ENCODE results near the gene IL34. TPM values are rescaled to one million over a fixed set of nuclear protein-coding genes. Genes with fewer than 3 reads are reported as not detected.

Gene IL34
- not detected for polyA plus RNA-seq (2012; ENCODE audit: insufficient read depth, insufficient read length, low read depth)

GRCh38 chr16:70646260-70647241 is at the start of gene IL34:
IL34 (plus strand) TSS chr16:70646559; CDS start chr16:70646948, 389 bp downstream.
- peak; percentile 89 for DNase-seq
- no peaks in the 10 kb centered on the region for H3K27me3 ChIP-seq
- H3K9me3 ChIP-seq: no peaks in the 10 kb centered on the region
- peaks cover 9% of the 10 kb centered on the region for H3K4me1 ChIP-seq
- peak within 1 kb of the TSS; percentile 51 for H3K4me3 ChIP-seq (ENCODE audit: low read depth, low read length)
- no peaks in the 10 kb centered on the region for H3K36me3 ChIP-seq
- TF ChIP-seq CTCF (IDR thresholded peaks at IDR 0.05; ENCODE audit: low read depth, low read length): no peak

GRCh38 chr16:70597135-70597835 is 49.1 kb upstream of the IL34 start:
- no peak for TF ChIP-seq CTCF (IDR thresholded peaks at IDR 0.05; ENCODE audit: low read depth, low read length)
- no peak for DNase-seq
- no peaks in the 10 kb centered on the region for H3K9me3 ChIP-seq

GRCh38 chr16:70598937-70599503 is 47.3 kb upstream of the IL34 start:
- TF ChIP-seq CTCF (IDR thresholded peaks at IDR 0.05; ENCODE audit: low read depth, low read length): no peak
- no peaks in the 10 kb centered on the region for H3K4me1 ChIP-seq

More at GRCh38 chr16:70597135-70597835, 49.1 kb upstream of the IL34 start:
- Histone ChIP-seq H3K4me3 (ENCODE audit: low read depth, low read length) (no peak overlapping the region), H3K27me3 (no peaks in the 10 kb centered on the region), H3K4me1 (no peaks in the 10 kb centered on the region), H3K36me3 (no peaks in the 10 kb centered on the region)

GRCh38 chr16:70600730-70601129 is 45.6 kb upstream of the IL34 start:
- DNase-seq: no peak
- Histone ChIP-seq H3K36me3 (no peaks in the 10 kb centered on the region), H3K9me3 (no peaks in the 10 kb centered on the region), H3K4me1 (no peaks in the 10 kb centered on the region), H3K27me3 (no peaks in the 10 kb centered on the region), H3K4me3 (ENCODE audit: low read depth, low read length) (no peak overlapping the region)
- no peak for TF ChIP-seq CTCF (IDR thresholded peaks at IDR 0.05; ENCODE audit: low read depth, low read length)

More at GRCh38 chr16:70598937-70599503, 47.3 kb upstream of the IL34 start:
- H3K36me3 ChIP-seq: no peaks in the 10 kb centered on the region
- no peak for DNase-seq
- no peak overlapping the region for H3K4me3 ChIP-seq (ENCODE audit: low read depth, low read length)
- no peaks in the 10 kb centered on the region for H3K27me3 ChIP-seq
- no peaks in the 10 kb centered on the region for H3K9me3 ChIP-seq

- H3K4me1 ChIP-seq: no peaks in the 10 kb centered on the region
- no peak for DNase-seq
- no peaks in the 10 kb centered on the region for H3K27me3 ChIP-seq
- H3K36me3 ChIP-seq: no peaks in the 10 kb centered on the region
- TF ChIP-seq CTCF (IDR thresholded peaks at IDR 0.05; ENCODE audit: low read depth, low read length): no peak
- H3K4me3 ChIP-seq (ENCODE audit: low read depth, low read length): no peak overlapping the region
- H3K9me3 ChIP-seq: no peaks in the 10 kb centered on the region
Measured at GRCh38 chr16:70601576-70602575, 44.5 kb upstream of the IL34 start.

All from BE2C (cell line).